ENCODE measurements around the gene MIX23. TPM values are rescaled to one million over a fixed set of nuclear protein-coding genes. Genes with fewer than 3 reads are reported as not detected.

MIX23 gene
- total and polyA plus RNA-seq, 4 donors: 14.0 to 19.6 (median 16.8) TPM

GRCh38 chr3:122349171-122349570, 33.9 kb downstream of the MIX23 start:
- no peak overlapping the region for H3K9ac ChIP-seq (ENCODE audit: low read depth in 1 of 2, low read length in 2 of 2)
- 91% methylated on average over 1 of the region's 1 CpG for WGBS
- TF ChIP-seq FOXA1 (IDR thresholded peaks at IDR 0.05) (no peak), ZBTB33 (IDR thresholded peaks at IDR 0.05) (no peak), HNF4G (IDR thresholded peaks at IDR 0.05) (no peak), ATF3 (IDR thresholded peaks at IDR 0.05) (no peak), EGR1 (IDR thresholded peaks at IDR 0.05; ENCODE audit: low read depth in 2 of 2) (no peak), TAF1 (conservative IDR thresholded peaks at IDR 0.05) (no peak), GABPA (IDR thresholded peaks at IDR 0.05 in 1 of 2, conservative IDR thresholded peaks at IDR 0.05 in 1 of 2) (no peak), CTCF (IDR thresholded peaks at IDR 0.05; ENCODE audit: low read depth, low read length, missing input control) (no peak), MAX (IDR thresholded peaks at IDR 0.05) (no peak), RXRA (IDR thresholded peaks at IDR 0.05) (no peak), REST (IDR thresholded peaks at IDR 0.05) (no peak), JUND (IDR thresholded peaks at IDR 0.05) (no peak), SP1 (IDR thresholded peaks at IDR 0.05) (no peak), FOXA2 (IDR thresholded peaks at IDR 0.05) (no peak), RAD21 (IDR thresholded peaks at IDR 0.05) (no peak), YY1 (IDR thresholded peaks at IDR 0.05) (no peak), NR2F2 (IDR thresholded peaks at IDR 0.05) (no peak), HNF4A (conservative IDR thresholded peaks at IDR 0.05) (no peak)

More at GRCh38 chr3:122349171-122349570, 33.9 kb downstream of the MIX23 start:
- Histone ChIP-seq H3K4me3 (ENCODE audit: low read depth in 1 of 3, low read length in 3 of 3) (no peak overlapping the region), H3K36me3 (ENCODE audit: control insufficient read depth in 4 of 4, insufficient read depth in 3 of 4, low read depth in 1 of 4, low read length in 3 of 4) (no peaks in the 10 kb centered on the region), H3K27ac (ENCODE audit: low read depth in 1 of 2, low read length in 2 of 2) (no peak overlapping the region), H3K27me3 (ENCODE audit: control insufficient read depth in 4 of 4, insufficient read depth in 4 of 4, low read length in 3 of 4) (no peaks in the 10 kb centered on the region), H3K4me1 (ENCODE audit: control insufficient read depth in 4 of 4, insufficient read depth in 4 of 4, low read length in 3 of 4) (peaks cover 0 to 10% (median 5%) of the 10 kb centered on the region in 4 donors), H3K9me3 (ENCODE audit: control insufficient read depth in 4 of 4, low read length in 3 of 4) (no peaks in the 10 kb centered on the region)
- no peak for DNase-seq (ENCODE audit: low spot score)
